GM19193 (cell line): ENCODE data around the gene RPS6KA2.

Source experiments
- POLR2A ChIP-seq: IDR thresholded peaks from 4 replicates; pipeline ENCODE4 v1.6.1; 2011; ENCODE audit not compliant: insufficient read depth, insufficient read length; ENCODE audit errors: extremely low read depth

The RPS6KA2 gene

DNA sequence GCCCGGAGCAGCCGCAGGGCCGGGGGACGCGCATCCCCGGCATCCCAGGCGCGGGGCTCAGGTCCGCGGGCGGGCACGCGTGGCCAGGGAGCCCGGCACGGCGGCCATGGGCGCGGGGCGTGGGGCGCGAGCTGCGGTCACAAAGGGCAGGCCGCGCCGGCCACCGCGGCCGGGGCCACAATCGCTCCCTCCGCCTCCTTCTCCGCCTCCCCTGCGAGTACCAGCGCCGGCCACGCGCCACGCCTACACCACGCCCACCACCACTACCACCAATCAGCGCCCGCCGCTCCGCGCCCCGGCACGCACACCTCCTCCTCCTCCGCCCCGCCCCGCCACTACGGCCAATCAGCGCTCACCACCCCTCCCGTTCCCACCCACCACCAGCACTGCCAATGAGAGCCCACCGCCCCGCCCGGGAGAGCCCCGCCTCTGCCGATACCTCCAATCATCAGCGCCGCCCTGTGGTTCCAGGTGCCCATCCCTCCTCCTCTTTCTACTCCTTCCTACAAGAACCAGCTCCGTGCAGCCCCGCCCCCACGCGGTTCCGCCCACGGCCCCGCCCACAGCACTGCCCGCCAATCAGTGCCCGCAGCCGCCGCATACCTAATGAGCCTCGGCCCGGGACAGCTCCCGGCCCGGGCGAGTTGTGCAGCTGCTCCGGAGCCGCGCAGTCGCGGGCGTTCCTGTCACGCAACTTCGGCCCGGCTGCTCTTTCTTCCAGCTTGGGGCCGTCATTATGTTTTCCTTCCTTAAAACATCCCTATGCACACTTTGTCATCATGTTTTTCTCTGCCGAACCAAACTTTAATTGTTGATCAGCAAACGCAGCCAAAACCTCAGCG, at the start of gene RPS6KA2:
RPS6KA2 (minus strand) TSS at position 219 of the 842 bp plus-strand sequence. CDS start 232 bp downstream, outside the sequence.
- TF ChIP-seq POLR2A: peak; percentile 70

GRCh38 chr6:166676270-166676860, 49.3 kb upstream of the RPS6KA2 start:
- TF ChIP-seq POLR2A: no peak

DNA sequence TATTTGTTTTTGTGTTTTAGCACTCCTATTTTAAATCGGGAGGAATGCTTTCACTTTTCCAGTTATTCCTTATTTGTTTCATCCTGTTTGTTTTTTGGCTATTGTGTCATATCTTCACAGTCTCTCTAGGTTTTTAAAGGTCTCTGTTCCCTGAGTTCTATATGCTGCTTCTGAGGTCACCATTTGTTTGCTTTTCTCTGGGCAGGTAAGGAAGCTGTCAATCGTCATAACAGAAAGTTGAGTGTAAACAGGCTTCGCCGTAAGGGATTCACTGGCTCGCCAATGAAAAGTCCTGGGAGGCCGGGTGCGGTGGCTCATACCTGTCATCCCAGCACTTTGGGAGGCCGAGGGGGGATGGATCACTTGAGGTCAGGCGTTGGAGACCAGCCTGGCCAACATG, 48.7 kb upstream of the RPS6KA2 start:
- TF ChIP-seq POLR2A: no peak

DNA sequence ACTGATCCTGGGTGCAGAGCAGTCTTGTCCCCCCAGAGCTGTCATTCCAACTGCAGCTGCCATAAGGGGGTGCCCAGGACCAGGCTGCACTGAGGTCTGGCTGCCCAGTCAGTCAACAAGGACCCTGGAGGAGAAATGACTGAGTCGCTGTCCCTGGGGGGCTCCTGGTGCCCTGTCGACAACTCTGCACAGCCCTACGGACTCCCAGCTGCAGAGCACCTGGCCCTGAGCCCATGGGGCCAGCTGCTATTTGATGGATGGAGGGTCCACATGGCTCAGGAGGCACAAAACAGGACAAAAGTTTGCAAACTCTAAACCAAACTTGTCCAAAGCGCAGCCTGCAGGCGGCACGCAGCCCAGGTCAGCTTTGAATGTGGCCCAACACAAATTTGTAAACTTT, 46.3 kb upstream of the RPS6KA2 start:
- no peak for TF ChIP-seq POLR2A

GRCh38 chr6:166672624-166673206, 45.7 kb upstream of the RPS6KA2 start:
- no peak for TF ChIP-seq POLR2A

DNA sequence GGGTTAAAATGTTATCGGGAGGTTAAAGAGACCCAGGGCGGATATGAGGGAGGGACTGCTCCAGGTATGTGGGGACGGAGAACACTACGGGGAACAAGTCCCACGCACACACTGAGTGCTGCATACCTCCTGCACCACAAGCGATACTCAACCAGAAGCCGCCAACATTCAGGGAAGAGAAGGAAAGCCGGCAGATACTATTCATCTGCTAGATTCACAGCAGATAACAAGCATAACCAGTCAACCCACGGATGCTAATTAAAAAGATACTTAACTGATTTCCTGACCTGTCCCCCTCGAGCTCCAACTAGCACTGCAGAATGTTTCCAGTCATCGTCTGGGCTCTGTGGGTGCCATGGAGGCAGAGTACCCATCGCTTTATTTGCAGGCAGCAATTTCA, 45.1 kb upstream of the RPS6KA2 start:
- TF ChIP-seq POLR2A: no peak

DNA sequence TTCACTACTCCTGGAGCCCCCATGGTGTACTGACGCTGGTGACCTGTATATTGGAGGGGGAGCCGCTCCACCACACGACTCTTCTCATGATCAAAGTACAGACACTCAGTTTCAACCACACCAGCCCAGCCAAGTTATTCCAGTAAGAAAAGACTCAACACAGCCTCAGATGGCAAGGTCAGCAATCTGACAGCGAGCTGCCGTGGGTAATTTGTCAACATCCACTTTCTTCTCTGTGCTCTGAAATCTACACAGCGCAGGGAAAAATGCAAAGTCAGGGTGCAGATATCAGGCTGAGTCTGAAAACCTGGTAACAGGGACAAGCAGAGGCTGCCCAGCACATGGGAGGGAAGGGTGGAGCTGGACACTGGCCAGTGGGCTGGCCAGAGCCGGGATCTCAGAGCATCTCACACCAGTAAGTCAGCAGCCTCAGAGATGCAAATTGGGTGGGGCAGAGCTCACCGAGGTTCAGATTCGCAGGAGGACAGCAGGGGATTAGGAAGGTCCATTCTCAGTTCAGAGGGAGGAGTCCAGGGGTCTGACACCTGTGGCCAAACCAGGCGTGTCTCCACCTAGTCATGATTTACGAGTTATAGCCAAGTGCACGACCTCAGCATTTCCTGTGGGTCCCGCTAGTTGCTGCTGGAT, 44.5 kb upstream of the RPS6KA2 start:
- no peak for TF ChIP-seq POLR2A

- no peak for TF ChIP-seq POLR2A
Measured at GRCh38 chr6:166670894-166671293, 43.8 kb upstream of the RPS6KA2 start.

DNA sequence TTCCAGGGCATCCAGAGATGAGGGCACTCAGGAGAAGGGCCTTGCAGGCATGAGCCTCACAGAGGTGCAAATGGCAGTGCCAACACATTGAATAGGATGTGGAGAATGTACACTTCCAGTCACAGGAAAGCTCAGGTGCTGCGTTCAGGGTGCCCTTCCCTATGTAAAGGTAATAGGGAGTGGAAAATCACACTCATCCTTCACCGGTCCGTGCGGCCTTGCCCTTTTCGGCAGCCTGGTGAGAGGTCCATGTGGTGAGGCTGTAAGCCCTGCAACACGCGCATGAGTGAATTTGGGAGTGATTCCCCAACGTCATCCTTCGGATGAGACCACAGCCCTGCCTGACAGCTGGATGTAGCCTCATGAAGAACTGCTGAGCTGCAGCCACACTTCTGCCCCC, 43.0 kb upstream of the RPS6KA2 start:
- TF ChIP-seq POLR2A: no peak

DNA sequence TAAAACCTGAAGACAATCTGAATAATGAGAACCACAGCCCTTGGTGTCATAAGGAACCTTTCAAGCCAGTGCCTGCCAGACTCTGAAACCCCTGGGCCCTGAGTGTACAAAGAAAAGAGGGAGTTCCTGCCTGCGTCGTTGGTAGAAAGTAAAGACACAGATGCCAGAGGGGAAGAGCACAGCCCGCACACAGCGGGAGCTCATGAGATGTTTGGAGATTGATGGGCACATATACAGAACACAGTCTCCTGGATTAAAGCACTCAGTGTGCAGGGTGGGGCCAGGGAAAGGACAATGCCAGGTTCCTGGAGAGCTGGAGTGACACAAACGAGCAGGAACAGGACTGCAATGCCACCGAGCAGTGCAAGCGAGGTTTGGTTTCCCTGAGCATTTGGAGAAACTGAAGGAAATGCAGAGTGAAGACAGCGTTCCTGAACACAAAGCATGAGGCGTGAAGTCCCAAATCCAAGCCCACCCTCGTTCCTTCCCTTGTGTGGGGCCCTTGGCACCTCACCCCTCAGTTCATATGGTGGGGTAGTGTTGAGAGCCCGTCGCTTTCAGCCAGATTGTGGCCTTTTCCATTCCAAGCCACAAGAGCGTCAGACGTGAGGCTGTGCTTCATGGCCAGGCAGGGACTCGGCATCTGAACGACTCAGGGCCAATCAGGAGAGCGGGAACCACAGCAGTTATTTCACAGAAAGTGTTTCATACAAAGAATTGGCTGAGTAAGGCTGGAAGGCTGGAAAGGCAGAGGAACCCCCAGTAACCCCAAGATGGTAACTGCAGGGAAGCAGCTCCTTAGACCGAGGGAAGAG, 41.0 kb upstream of the RPS6KA2 start:
- no peak for TF ChIP-seq POLR2A

DNA sequence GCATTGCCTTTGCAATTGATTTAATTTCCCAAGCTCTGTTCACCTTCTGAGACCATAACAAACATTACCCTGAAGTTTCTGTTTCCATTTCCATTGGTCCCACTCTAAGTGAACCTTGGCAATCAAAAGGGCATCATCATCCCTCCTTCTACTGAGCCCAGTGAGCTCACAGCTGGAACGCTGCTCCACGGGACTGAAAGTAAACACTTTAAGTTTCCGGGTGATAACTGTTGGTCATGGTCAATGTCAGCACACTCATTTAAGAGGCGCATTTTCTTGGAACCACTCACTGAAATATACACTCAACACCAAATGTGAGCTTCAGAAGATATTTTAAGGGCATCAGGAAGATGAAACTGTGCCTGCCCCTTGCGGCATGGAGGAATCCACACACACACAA, 37.1 kb upstream of the RPS6KA2 start:
- TF ChIP-seq POLR2A: no peak

- no peak for TF ChIP-seq POLR2A
Measured at GRCh38 chr6:166663568-166663967, 36.5 kb upstream of the RPS6KA2 start.

DNA sequence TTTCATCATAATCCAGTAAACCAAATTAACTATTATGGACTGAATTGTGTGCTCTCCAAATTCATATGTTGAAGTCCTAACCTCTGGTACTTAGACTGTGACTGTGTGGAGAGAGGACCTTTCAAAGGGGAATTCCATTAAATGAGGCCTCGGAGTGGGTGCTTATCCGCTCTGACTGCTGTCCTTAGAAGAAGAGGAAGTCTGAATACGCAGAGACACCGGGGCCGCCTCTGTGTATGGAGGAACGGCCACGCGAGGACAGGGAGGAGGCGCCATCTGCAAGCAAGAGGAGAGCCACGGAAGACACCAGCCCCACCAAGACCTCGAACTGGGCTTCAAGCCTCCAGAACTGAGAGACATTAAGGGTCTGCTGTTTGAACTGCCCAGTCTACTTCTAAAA, 35.6 kb upstream of the RPS6KA2 start:
- no peak for TF ChIP-seq POLR2A

GRCh38 chr6:166661327-166662085, 34.5 kb upstream of the RPS6KA2 start:
- TF ChIP-seq POLR2A: no peak
